Measurements from ENCODE around the gene PEX14. TPM values are rescaled to one million over a fixed set of nuclear protein-coding genes. Genes with fewer than 3 reads are reported as not detected.

PEX14 gene
- total and polyA plus RNA-seq, 10 of the 15 experiments (the other 5 are each of a cell fraction or from before 2014, with no cell fraction given) = 1.4 to 23.2 (median 12.0) TPM

- Histone ChIP-seq H3K27ac (ENCODE audit: control insufficient read depth, insufficient read depth) (no peak overlapping the region), H4K20me1 (ENCODE audit: control insufficient read depth, insufficient read depth) (no peaks in the 10 kb centered on the region), H3K79me2 (ENCODE audit: control insufficient read depth, insufficient read depth, low read length) (no peaks in the 10 kb centered on the region), H3K9me3 (replicated peaks; ENCODE audit: control insufficient read depth, insufficient read depth, low read length) (no peaks in the 10 kb centered on the region), H3K36me3 (ENCODE audit: control insufficient read depth in 2 of 2, insufficient read depth in 2 of 2, low read length in 1 of 2) (no peaks in the 10 kb centered on the region), H2AFZ (ENCODE audit: control insufficient read depth, low read depth, low read length) (no peak overlapping the region), H3K4me2 (ENCODE audit: control insufficient read depth, insufficient read depth) (no peak overlapping the region), H3K9ac (ENCODE audit: control insufficient read depth, insufficient read depth, low read length) (no peak overlapping the region), H3K4me1 (ENCODE audit: control insufficient read depth, insufficient read depth, low read length) (no peaks in the 10 kb centered on the region), H3K4me3 (no peak overlapping the region), H3K27me3 (replicated peaks in 1 of 2; ENCODE audit: control insufficient read depth in 2 of 2, insufficient read depth in 2 of 2, low read length in 1 of 2) (no peaks in the 10 kb centered on the region)
- BruUV-seq (replicated peaks) = no TSS peak
- ChIA-PET SMC1A (ENCODE audit: uncharacterized antibody, unreplicated experiment) (no interaction called here), POLR2A (no interaction called here), CTCF (no interaction called here), RAD21 (ENCODE audit: unreplicated experiment) (no interaction called here)
- DNase-seq (ENCODE audit: low read depth, low spot score) = no peak
- in situ Hi-C loops (cut with MboI) (no loop called here), intact Hi-C loops (cut with micrococcal nuclease; ENCODE audit: unreplicated experiment) (no loop called here)
- TF ChIP-seq TCF12 (IDR thresholded peaks at IDR 0.05; ENCODE audit: low read depth, low read length) = no peak
- TF ChIP-seq BRCA1 (IDR thresholded peaks at IDR 0.05; ENCODE audit: low read depth, low read length) = no peak
- no peak for TF ChIP-seq ESRRA (IDR thresholded peaks at IDR 0.05; ENCODE audit: low read length)
- no peak for TF ChIP-seq MYC (IDR thresholded peaks at IDR 0.05; ENCODE audit: insufficient read depth, insufficient read length, insufficient replicate concordance, low read length, severe bottlenecking)
- TF ChIP-seq SREBF1 (IDR thresholded peaks at IDR 0.05; ENCODE audit: low read length) = no peak
- no peak for TF ChIP-seq USF2 (IDR thresholded peaks at IDR 0.05; ENCODE audit: borderline replicate concordance, low read depth, low read length)
- no peak for TF ChIP-seq TCF7 (IDR thresholded peaks at IDR 0.05; ENCODE audit: borderline replicate concordance)
- TF ChIP-seq FOXM1 (IDR thresholded peaks at IDR 0.05; ENCODE audit: low read depth, low read length) = no peak
- TF ChIP-seq SREBF2 (IDR thresholded peaks at IDR 0.05; ENCODE audit: low read length) = no peak
- no peak for TF ChIP-seq CEBPZ (IDR thresholded peaks at IDR 0.05; ENCODE audit: low read depth, low read length)
- TF ChIP-seq ATF2 (IDR thresholded peaks at IDR 0.05; ENCODE audit: low read length) = no peak
- 65% methylated on average over 11 of the region's 12 CpGs for WGBS (ENCODE audit: insufficient coverage, insufficient replicate concordance, low lambda C conversion rate, missing lambda C conversion rate)
- no peak for ATAC-seq
- FAIRE-seq = no peak
Observed at GRCh38 chr1:10669570-10669969, 194.8 kb downstream of the PEX14 start.
